Measurements from ENCODE around the gene CALD1. TPM values are rescaled to one million over a fixed set of nuclear protein-coding genes. Genes with fewer than 3 reads are reported as not detected.

The CALD1 gene
- 43.9 TPM for polyA plus RNA-seq (2012; ENCODE audit: insufficient read depth, insufficient read length, low read depth)

- DNase-seq = peak; percentile 57
- peaks cover 16% of the 10 kb centered on the region; the same call in 1 of the 2 replicates for H3K4me1 ChIP-seq
- H3K36me3 ChIP-seq = no peaks in the 10 kb centered on the region
- TF ChIP-seq CTCF (IDR thresholded peaks at IDR 0.05; ENCODE audit: low read depth, low read length) = no peak
- no peaks in the 10 kb centered on the region for H3K9me3 ChIP-seq
- peak within 1 kb of the TSS; percentile 55 for H3K4me3 ChIP-seq (ENCODE audit: low read depth, low read length)
- H3K27me3 ChIP-seq = peaks cover 24% of the 10 kb centered on the region
These were observed at the start of gene CALD1 for GRCh38 chr7:134778941-134779740. Gene CALD1 (plus strand): TSS chr7:134779634. CDS start chr7:134867734, 88,100 bp downstream.

GRCh38 chr7:134729895-134730294 is 49.5 kb upstream of the CALD1 start:
- Histone ChIP-seq H3K9me3 (no peaks in the 10 kb centered on the region; the same call in 1 of the 2 replicates), H3K27me3 (no peaks in the 10 kb centered on the region; the same call in 1 of the 2 replicates), H3K4me1 (no peaks in the 10 kb centered on the region), H3K36me3 (no peaks in the 10 kb centered on the region), H3K4me3 (ENCODE audit: low read depth, low read length) (no peak overlapping the region)
- no peak for TF ChIP-seq CTCF (IDR thresholded peaks at IDR 0.05; ENCODE audit: low read depth, low read length)
- DNase-seq = no peak

- no peaks in the 10 kb centered on the region; the same call in 1 of the 2 replicates for H3K9me3 ChIP-seq
- no peak overlapping the region for H3K4me3 ChIP-seq (ENCODE audit: low read depth, low read length)
- H3K36me3 ChIP-seq = no peaks in the 10 kb centered on the region
- H3K27me3 ChIP-seq = no peaks in the 10 kb centered on the region; the same call in 1 of the 2 replicates
- DNase-seq = no peak
- TF ChIP-seq CTCF (IDR thresholded peaks at IDR 0.05; ENCODE audit: low read depth, low read length) = no peak
- no peaks in the 10 kb centered on the region for H3K4me1 ChIP-seq
These were observed 49.0 kb upstream of the CALD1 start for GRCh38 chr7:134730411-134730829.

GRCh38 chr7:134731616-134732015 is 47.8 kb upstream of the CALD1 start:
- no peaks in the 10 kb centered on the region; the same call in 1 of the 2 replicates for H3K9me3 ChIP-seq

GRCh38 chr7:134732728-134733127 is 46.7 kb upstream of the CALD1 start:
- no peaks in the 10 kb centered on the region for H3K36me3 ChIP-seq
- H3K4me1 ChIP-seq = no peaks in the 10 kb centered on the region
- peaks cover 4% of the 10 kb centered on the region for H3K27me3 ChIP-seq
- no peak overlapping the region for H3K4me3 ChIP-seq (ENCODE audit: low read depth, low read length)
- DNase-seq = no peak
- H3K9me3 ChIP-seq = no peaks in the 10 kb centered on the region; the same call in 1 of the 2 replicates
- no peak for TF ChIP-seq CTCF (IDR thresholded peaks at IDR 0.05; ENCODE audit: low read depth, low read length)

More at GRCh38 chr7:134731616-134732015, 47.8 kb upstream of the CALD1 start:
- Histone ChIP-seq H3K36me3 (no peaks in the 10 kb centered on the region), H3K4me1 (no peaks in the 10 kb centered on the region), H3K27me3 (peaks cover 3% of the 10 kb centered on the region), H3K4me3 (ENCODE audit: low read depth, low read length) (no peak overlapping the region)
- DNase-seq = no peak
- TF ChIP-seq CTCF (IDR thresholded peaks at IDR 0.05; ENCODE audit: low read depth, low read length) = no peak

GRCh38 chr7:134736381-134736780 is 43.1 kb upstream of the CALD1 start:
- no peaks in the 10 kb centered on the region for H3K4me1 ChIP-seq

More at GRCh38 chr7:134736381-134736780, 43.1 kb upstream of the CALD1 start:
- Histone ChIP-seq H3K9me3 (no peaks in the 10 kb centered on the region), H3K4me3 (ENCODE audit: low read depth, low read length) (no peak overlapping the region), H3K27me3 (peaks cover 4% of the 10 kb centered on the region), H3K36me3 (no peaks in the 10 kb centered on the region)
- no peak for TF ChIP-seq CTCF (IDR thresholded peaks at IDR 0.05; ENCODE audit: low read depth, low read length)
- DNase-seq = no peak

Data from BE2C (cell line).